ENCODE measurements around the gene NRXN3.
A peak's percentile ranks its signal among the peaks of the same experiment; 100 is the strongest.
"Not testable (repeated sequence)": the region's sequence is repeated elsewhere in the genome, so short reads cannot be mapped to it uniquely, and the experiment has no call there.

The NRXN3 gene

DNA sequence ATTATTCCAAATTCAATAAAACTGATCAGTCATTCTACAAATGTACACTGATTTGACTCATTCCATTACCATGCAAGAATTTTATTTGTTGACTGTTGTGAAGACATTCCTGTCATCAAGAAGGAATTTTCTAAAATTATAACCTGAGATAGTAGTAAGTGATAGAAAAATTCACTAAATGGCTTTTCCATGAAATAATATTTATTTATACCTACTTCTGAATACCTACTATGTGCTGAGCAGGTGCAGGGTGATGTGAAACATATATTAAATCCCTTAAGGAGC lies 841.7 kb downstream of the NRXN3 start:
- DNase-seq (ENCODE audit: low read depth) = peak; percentile 45

DNA sequence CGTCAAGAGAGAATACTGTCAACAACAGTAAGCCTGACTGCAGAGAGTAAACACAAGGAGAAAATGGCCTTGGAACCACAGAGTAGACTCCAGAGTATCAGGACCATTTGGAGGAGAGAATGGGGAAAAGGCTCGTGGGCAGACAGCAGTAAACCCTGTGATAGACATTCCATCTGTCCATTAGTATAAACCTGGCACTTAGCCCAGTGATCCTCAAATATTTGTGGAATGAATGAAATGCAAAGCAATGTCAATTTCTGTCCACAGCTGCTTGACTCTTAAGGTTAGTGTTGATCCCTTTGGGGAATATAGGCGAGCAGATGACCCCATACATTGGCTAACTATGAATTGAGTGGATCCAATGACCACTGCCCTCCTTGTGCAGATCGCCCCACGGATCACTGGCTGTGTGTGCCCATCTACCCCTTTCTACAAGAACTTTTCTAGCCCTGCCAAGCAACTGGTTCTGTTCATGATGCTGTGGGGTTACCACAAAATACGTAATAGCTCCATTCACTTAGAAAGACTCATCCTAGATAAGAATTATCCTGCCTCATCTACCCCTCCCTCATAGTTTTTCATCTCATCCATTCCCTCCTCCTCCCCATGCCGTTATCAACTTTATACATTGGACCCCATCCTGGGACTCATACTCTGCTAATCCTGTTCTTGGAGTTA lies 846.8 kb downstream of the NRXN3 start:
- DNase-seq (ENCODE audit: low read depth) = peak; percentile 92

DNA sequence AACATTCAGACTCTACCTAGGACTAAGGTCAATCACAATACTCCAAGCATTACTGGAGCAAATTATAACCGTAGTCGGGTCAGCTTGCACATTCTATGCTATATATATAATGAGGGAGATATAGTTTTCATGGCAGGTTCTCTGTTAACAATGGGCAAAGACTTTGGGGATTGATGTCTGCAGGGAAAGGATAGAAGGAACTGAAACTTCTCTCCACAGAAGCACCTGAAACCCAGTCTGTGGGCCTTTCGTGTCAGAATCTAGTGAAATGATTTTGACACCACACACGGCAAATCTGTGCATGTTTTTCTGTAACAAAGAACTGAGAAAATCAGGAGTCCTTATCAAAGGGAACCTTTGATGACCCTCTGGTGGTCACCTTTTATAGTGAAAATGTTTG lies 847.4 kb downstream of the NRXN3 start:
- DNase-seq (ENCODE audit: low read depth) = no peak

DNA sequence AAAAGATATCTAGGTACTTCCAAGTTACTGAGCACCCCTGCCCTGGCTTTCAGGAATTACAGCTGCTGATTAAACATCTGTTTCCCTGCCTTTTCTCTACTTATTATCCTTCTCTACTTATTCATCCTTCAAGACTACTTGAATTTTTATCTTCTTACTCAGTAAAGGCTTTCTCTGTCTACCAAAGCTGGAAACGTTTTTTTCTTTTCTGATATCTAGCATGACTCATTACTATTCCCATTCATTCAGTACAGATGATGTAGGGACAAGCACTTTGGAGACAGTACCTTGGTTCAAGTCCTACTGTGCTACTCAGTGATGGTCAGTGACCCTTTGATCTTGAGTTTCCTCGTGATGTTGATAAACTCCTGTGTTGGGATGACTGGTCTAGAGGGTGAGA lies 848.7 kb downstream of the NRXN3 start:
- peak; percentile 59 for DNase-seq (ENCODE audit: low read depth)

DNA sequence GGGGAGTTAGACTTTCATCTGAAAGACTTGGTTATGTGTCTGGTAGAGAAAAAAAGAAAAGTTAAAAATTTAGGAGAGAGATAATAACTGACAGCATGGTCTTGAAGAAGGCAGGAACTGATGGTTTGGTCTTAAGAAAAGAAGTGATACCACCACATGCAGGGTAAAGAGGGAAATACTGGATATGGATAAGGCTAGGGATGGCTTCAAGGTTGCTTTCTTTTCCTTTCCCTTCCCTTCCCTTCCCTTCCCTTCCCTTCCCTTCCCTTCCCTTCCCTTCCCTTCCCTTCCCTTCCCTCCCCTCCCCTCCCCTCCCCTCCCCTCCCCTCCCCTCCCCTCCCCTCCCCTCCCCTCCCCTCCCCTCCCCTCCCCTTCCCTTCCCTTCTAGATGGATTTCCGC lies 849.7 kb downstream of the NRXN3 start:
- not testable (repeated sequence) for DNase-seq (ENCODE audit: low read depth)

DNA sequence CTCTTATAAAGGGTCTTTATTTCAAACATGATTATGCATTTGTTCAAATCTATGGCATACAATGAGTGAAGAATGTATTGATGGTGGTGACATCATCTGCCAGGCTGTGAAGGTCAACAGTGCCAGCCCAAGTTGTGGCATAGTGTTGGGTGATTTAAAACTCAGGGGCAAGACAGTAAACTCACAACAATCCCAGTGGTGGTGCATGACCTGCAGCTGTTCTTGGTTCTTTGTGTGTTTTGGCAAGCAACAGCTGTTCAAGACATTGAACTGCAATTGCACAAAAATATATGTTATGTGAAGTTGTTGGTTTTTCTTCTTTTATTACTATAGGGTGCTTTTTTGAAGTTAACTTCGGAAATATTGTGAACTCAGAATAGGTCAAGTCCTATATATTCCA lies 851.6 kb downstream of the NRXN3 start:
- no peak for DNase-seq (ENCODE audit: low read depth)

DNA sequence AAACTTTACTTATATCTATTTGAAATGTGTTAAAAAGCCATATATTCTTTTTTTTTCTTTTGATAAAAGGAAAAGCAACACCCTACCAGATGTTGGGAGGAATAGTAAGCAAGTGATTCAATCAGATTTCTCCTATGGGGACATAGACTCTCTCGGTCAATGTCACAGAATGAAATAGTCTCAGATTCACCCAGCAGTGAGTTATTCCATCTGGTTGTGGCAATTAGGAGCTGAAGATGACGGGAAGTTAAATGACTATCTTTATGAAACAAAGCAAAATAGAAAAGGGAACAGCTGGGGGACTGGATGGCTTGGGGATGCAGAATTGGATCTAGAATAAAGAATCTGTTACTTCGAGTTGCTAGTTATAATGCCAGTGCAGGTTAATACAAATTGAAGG lies 857.0 kb downstream of the NRXN3 start:
- DNase-seq (ENCODE audit: low read depth) = no peak

DNA sequence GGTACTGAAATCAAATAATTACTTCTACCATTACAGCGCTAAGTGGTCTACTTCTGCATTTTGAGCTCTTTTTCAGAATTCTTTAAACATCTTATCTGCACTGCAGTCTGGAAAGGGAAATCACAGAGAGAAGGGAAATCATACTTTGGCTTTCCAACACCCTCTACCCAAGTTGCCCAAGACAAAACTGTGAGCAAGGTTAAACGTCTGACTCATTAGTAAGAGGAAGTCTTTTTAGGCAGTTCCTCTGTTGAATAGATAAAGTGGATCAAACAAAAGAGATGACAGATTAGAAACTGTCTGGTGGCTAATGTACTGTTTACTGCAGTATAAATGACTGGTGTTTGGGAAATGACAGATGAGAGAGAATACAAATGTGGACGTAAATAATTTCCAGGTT lies 858.1 kb downstream of the NRXN3 start:
- DNase-seq (ENCODE audit: low read depth) = no peak

DNA sequence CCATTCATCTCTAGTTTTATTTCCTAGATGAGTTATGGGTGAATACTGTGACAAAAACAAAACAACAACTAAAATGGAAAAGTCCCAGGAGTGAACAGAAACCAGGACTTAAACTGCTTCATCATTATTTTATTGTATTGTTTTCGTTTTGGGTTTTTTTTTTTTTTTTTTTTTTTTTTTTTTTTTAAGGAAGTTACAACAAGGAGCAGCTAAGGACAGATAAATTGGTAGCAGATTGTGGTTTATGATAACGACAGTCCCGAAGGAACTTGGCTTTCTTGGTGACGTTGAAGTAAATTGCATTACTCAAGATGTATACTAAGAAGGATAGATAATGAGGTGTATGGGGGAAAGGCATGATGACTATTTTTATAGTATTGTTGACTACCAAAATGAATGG lies 866.3 kb downstream of the NRXN3 start:
- DNase-seq (ENCODE audit: low read depth) = no peak

DNA sequence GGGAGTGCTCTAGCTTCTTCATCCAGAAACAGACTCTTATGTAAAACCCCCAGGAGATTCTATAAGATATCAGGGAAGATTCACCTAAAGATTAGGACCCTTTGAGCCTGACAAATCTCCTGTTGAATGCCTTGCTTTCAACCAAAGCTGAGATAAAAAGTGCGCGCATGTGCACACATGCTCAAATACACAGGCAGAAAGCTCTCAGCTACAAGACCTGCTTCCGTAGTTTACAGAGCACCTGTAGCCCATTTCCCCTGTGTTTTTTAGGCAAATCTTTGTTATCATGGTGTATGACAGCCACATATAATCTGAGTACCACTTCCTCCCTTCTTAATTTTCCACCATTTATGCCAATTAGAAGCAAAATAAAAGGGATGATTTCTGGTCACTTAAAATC lies 866.9 kb downstream of the NRXN3 start:
- no peak for DNase-seq (ENCODE audit: low read depth)

DNA sequence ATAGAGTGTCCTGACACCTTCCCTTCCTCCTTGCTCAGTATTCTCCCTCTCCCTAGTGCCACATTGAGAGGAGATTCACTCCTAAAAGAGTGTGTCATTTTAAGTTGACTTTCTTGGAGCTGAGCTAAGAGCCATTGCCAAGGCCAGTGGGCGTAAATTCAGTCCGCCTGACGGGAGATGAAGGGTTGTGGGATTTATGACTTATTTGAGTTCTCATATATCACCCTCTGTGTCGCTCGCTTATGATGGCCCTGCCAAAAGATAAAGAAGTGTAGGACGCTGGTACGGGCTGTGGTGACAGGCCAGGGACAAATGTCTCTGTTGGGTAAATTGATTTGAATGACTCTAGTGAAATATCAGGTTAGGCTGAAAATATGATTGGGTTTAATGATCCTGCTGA lies 867.4 kb downstream of the NRXN3 start:
- no peak for DNase-seq (ENCODE audit: low read depth)

DNA sequence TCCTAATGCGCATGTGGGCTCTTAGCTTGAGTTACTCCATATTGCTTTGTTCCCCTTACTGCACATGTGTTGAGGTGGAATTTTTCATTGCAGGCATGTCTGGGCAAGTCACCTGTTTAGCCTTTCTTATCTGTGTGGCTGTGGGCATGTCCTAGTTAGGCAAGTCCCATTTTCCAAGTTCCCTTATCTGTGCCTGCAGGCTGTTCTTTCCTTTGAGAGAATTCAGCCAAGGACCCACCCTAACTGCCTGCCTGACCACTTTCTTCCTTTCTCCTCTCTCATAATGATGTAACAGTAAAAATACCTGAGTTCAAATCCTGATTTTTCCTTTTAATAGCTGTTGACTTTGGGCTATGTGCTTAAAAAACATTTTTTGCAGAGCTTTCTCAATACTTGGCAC lies 870.6 kb downstream of the NRXN3 start:
- DNase-seq (ENCODE audit: low read depth) = no peak

DNA sequence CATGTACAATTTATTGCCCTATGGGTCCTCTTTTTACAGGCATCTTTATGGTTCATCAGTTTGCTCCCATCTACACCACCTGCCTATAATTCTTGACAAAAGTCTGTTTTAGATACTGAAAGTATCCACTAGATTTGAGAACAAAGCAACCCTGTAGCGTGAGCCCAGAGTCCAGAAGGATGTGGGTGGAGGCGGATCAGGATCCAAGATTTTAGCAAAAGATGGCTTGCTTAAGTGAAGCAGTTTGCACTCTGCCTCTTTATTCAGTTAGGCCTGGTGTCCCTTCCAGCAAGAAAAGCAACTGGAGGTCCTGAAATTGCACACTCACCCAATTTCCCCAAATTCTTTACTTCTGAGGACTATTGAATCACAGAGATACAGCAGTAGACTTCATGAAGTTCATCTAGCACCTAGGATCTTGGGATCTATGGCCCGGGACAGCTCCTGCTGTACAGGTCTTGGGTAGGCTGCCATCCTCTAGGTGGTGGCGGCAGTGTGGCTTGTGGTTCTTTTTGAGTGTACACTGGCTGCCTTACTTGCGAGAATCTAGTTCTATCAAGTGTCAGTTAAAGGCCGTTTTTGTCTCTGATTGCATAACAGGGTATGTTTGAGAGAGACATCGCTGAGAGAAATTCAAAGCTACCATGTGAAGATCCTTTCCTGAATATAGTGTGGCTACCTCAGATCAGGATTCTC lies 873.2 kb downstream of the NRXN3 start:
- DNase-seq (ENCODE audit: low read depth) = no peak

DNA sequence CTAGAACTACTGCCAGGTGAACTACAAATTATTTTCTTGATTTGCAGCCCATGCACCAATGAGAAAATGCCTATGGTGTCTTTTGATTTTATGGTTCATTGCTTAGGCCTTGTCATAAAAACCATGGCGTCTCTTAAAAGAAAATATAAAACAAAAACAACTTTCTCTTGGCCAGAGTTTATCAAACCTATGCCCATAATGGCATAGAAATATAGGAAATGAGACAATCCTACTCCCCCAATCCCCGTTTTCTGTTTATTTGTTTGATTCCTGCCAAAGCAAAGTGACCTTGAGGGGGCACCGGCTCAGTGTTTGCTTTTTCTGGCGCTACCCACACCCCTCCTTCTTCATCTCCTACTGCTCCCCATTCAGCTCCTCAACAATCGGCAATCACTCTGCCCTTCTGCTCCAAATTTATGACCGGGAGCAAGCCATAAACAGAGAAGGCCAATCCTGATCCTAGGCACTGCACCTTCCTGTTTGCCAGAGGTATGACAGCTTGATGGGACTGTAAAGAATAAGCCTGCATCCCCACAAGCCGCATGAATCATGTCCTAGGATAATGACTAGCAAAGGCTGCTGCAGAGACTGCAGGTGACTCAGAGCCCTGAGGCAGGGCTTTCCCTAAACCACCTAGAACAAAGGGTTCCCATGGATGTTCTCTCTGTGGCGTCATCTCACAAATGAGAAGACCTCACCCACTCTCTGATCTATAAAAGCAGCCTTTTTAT lies 874.9 kb downstream of the NRXN3 start:
- DNase-seq (ENCODE audit: low read depth) = peak; percentile 90

DNA sequence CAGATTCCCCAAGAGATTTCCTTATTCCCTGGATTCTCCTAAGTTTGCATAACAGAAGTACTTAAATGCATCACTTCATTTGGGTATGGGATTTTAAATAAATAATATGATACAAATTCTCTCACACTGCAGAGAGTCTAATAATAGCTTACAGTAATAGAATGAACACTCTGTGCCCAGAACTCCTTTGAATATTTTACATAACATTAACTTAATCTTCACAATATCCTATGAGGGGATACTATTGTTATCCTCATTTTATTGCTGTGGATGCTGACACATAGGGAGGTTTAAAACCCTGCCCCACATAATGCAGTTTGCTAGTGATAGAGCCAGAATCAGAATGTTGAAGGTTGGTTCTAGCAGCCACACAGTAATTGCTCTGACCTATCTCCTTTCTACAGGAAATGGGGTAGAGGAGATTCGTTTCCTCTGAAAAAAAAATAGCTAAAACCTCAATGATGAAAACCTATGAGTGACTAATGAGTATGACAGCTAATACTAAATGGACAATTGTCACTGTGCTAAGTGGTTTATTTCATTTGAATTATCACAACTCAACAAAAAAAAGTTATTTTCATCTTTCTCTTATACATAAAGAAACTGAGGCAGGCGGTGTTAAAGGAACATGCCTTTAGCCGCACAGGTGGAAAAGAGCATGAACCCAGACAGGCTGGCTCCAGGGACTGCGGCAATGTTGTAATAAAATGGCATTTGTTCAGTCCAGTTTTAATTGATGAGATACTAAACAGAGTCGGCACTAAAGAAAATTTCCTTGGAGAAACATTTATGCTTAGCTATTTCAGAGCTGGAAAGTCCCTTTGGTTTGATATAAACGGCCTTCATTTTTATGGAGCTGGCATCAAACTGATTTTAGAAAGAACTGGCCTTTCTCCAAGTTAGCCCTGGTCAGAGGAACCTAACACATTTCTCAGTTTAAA lies 880.9 kb downstream of the NRXN3 start:
- DNase-seq (ENCODE audit: low read depth) = no peak

DNA sequence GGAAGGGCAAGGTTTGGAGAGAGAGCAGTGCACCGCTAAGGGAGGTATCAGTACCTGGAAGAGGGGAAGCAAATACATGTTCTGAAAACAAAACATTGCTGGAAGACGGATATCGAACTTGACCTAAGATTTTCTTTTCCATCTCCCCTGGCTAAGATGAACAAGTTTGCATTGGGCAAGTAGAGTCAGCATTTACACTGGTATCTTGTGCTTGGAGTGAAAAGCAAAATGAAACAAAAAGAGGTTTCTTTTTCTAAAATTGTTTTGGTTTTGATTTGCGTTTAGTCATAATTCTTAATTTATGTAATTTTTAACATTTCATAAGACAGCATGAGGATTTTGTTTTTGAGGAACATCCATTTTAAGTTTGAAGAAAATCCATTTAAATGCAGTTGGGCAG lies 881.6 kb downstream of the NRXN3 start:
- no peak for DNase-seq (ENCODE audit: low read depth)

DNA sequence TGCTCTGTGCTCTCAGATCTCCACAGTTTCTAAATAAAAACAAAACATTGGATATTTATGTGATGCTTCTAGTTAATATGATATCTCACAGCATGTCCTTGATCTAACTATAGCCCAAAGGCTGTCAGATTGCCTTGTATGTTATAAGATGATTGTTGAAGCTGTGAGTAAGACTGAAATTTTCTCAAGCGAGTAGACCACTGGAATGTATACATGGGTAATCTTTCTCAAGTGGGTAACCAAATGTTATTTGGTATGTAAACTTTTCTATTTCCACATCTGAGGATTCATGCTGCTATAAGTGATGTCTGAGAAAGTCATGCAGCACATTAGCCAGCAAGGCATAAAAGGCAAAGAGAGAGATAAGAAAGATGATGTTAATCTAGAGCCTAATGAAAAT lies 886.7 kb downstream of the NRXN3 start:
- peak; percentile 82 for DNase-seq (ENCODE audit: low read depth)

DNA sequence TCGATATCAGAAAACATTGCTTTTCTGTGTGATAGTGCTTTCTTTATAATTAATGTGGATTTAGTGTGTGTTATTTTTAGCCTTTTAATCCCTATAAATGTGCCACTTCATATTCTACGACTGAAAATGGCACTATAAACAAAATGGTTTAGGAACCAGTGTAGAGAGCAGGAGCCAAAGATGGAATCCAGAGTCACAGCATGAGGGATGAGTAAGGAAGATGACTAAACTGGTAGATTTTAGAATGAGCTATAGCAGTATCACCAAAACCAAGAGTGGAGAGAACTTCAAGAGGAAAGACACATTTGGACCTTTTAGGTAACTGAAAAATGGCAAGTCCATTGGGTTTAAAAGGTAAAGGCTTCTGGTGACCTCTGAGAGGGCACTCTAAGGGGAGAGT lies 887.2 kb downstream of the NRXN3 start:
- DNase-seq (ENCODE audit: low read depth) = no peak

DNA sequence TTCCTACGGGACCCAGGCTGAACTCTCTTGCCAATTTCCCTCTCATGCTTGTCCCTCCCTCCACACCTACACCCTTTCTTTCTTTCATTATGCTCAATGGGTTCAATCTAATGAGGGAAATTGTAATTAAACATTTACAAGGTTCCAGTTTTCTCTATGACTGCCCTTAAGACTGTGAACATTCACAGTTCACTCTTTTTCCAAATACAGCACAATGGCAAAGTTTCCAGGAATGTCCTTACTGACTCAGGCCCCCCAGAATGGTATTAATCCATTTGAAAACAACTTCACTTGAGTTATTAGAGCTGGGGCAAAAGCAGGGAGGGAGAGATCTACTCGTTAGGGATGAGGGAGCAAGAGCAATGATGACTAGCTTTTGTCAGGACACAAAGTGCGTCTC lies 892.1 kb downstream of the NRXN3 start:
- DNase-seq (ENCODE audit: low read depth) = no peak

DNA sequence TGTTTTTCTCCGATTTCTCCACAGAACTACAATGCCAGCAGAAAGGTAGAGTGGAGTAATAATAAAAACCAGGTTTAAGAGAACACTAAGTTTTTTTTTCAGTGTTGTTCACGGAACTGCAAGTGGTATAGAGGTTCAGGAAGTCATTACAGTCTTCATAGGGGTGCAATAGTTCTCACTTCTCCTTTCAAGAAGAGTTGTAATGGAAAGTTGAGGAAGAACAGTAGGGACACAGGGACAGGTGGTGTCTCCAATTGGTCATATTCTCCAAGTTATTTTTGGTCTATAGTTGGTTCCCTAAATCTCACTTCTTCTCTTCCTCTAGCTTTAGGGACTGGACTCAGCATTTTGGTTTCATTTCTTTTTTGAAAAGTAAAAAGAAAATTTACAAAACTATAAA lies 894.0 kb downstream of the NRXN3 start:
- DNase-seq (ENCODE audit: low read depth) = no peak

DNA sequence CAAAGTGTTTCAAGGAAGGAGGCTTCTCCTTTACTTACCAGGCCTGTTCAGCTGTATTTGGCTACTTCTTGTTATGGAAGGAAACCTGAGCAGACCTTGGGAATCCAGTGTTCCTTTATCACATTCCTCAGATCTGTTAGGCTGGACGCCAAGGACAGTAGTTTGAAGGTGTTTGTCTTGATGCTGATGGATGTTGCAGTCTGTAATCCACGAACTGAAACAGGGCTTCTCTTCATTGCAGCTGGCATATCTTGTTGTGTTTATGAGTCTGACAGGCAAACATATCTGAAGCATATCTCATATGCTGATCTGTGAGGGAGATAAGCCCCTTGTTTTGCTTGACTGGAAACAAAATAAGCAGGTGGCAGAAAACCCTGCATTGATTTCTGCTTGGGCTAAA lies 904.3 kb downstream of the NRXN3 start:
- no peak for DNase-seq (ENCODE audit: low read depth)

DNA sequence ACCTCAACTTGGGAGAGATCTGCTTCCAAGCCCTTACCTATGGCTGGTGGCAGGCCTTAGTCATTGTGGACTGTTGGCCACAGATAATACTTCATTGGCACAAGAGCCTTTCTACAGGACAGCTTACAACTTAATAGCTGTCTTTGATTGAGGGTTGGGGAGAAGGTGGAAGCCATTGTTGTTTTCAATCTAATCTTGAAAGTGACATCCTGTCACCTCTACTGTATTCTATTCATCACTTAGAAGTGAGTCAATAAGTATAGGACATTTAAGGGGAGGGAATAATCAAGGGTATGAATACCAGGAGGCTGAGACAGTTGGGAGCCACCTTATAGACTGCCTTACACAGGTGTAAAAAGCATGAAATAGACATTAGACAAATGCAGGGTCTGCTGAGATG lies 906.3 kb downstream of the NRXN3 start:
- DNase-seq (ENCODE audit: low read depth) = no peak

DNA sequence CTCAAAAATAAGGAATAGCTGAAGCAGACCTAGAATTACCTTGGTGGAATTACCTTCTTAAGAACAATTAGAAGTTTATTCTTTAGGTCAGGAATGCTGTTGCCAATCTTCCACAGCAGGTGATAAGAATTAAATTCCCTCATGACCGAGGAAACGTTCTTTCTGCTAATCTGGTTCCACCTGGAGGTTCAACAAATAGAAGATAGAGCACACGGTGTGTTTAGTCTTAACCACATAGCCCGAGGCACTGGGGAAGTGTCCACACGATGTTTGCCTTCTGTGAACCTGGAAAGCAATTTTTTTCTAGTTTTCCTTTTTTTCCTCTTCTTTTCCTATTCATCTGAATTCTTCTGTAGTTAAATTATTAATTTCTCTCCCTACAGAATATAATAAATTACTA lies 906.9 kb downstream of the NRXN3 start:
- no peak for DNase-seq (ENCODE audit: low read depth)
